ENCODE data around the gene UGGT2. TPM values are rescaled to one million over a fixed set of nuclear protein-coding genes. Genes with fewer than 3 reads are reported as not detected.
"Not testable (repeated sequence)": the region's sequence is repeated elsewhere in the genome, so short reads cannot be mapped to it uniquely, and the experiment has no call there.

UGGT2 gene
- total RNA-seq, 1 donor from 2014 or later: 7.3 TPM

DNA sequence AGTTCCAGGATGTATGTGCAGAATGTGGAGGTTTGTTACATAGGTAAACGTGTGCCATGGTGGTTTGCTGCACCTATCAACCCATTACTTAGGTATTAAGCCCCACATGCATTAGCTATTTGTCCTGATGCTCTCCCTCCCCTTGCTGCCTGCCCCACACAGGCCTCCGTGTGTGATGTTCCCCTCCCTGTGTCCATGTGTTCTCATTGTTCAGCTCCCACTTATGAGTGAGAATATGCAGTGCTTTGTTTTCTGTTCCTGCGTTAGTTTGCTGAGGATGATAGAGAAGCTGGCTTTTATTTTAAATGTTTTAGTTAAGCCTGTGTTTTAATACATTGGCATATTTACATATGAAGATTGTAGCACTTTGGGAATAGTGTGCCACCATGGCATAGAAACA is 290.6 kb downstream of the UGGT2 start:
- DNase-seq (ENCODE audit: low spot score); ATAC-seq: not testable (repeated sequence)

DNA sequence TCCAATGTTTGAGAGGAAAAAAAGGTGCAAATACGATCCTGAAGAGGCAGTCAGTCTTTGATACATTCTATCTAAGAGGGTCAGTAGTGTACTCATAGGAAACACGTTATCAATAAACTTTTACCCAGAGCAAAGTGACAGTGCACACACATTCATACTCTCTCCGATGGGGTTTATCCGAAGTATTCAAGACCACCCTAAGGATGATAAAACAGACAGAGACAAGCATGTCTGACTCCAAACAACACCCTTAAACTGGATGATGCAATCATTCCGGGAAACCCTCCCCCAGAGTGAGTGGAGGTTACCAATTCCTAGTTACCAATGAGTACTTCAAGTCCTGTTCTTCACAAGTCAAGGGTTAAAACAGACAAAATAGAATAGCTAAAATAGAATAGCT is 297.1 kb downstream of the UGGT2 start:
- ATAC-seq (peak; percentile 12), DNase-seq (ENCODE audit: low spot score) (no peak)

DNA sequence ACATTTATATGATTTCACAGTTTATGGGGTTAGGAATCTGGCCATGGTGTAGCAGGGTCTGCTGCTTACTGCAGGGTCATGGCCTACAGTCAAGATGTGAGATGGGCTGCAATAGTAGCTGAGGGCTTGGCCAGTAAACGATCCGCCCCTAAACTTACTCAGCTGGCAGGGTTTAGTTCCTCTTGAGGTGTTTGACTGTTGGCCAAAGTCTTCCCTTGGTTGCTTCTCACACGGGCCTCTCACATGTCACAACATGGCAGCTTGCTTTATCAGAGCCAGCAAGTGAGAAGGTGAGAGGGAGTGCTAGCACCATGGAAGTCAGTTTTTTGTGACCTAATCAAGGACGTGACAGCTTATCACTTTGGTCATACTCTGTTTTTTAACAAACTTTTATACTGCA is 299.1 kb downstream of the UGGT2 start:
- no peak for ATAC-seq
- no peak for DNase-seq (ENCODE audit: low spot score)

DNA sequence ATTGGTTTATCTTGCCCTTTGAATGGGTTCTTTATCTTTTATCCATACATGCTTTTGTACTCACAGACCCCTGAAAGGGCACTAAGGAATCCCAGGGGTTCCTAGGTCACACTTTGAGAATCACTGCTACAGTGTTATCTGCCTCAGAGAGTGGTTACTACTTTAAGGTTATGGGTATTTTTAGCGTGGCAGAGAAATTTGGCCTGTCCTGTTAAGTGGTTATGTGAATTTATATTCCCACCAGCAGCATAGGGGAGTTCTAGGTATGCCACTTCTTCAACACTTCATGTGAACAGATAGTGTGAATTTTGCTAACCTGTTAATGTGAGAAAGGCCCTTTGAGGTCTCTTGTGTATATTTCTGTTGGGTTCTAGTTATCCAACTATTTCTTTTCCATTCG is 300.5 kb downstream of the UGGT2 start:
- ATAC-seq (no peak), DNase-seq (ENCODE audit: low spot score) (no peak)

Other genes starting within 250 kb of the UGGT2 start
- not detected for gene HS6ST3, start 36.7 kb upstream of the UGGT2 start, total RNA-seq